IMR-90 (cell line): ENCODE results near the gene ATG4A. TPM values are rescaled to one million over a fixed set of nuclear protein-coding genes. Genes with fewer than 3 reads are reported as not detected.

ENCODE experiments used
- ATAC-seq: fragments of 200-7000 bp; cut with Tn5 transposase; 2 replicates; pipeline ENCODE4 v1.9.1; 2020; ENCODE audit warnings: low read depth, mild to moderate bottlenecking, moderate library complexity
- BruUV-seq: library from RNA; stranded (reverse); fragments of 400-500 nt; replicated peaks from 2 replicates; lab custom pipeline; 2021; lab: Mats Ljungman, UMichigan
- CTCF ChIA-PET: fragments of 300-600 bp; formaldehyde crosslinking; extraction: SDS; loops from one replicate; lab custom pipeline; 2021; ENCODE audit warnings: antibody characterized with exemption; lab: Yijun Ruan, JAX
- POLR2A ChIA-PET: fragments of 300-600 bp; sonication (Branson Sonifier 250); formaldehyde crosslinking; loops from one replicate; lab custom pipeline; 2022; ENCODE audit warnings: antibody characterized with exemption; ENCODE audit not compliant: unreplicated experiment; lab: Charles Lee
- DNase-seq: peaks from one replicate; pipeline ENCODE4 v3.0.0; 2013
- H2AFZ ChIP-seq: replicated peaks from 2 replicates; pipeline ENCODE3; 2013; ENCODE audit warnings: low read length, mild to moderate bottlenecking; ENCODE audit not compliant: poor library complexity
- H2AK5ac ChIP-seq: 2 replicates; pipeline ENCODE4 v1.6.1; 2013; ENCODE audit warnings: low read depth, low read length, inconsistent platforms
- H2AK9ac ChIP-seq: replicated peaks from 2 replicates; pipeline ENCODE3; 2013; ENCODE audit warnings: mild to moderate bottlenecking, low read depth, low read length, moderate library complexity; ENCODE audit not compliant: poor library complexity
- H2BK120ac ChIP-seq: 2 replicates; pipeline ENCODE4 v1.6.1; 2013; ENCODE audit warnings: low read depth, low read length, inconsistent platforms
- H2BK15ac ChIP-seq: 3 replicates; pipeline ENCODE4 v1.6.1; 2013; ENCODE audit warnings: low read depth, low read length, inconsistent platforms
- H2BK20ac ChIP-seq: 2 replicates; pipeline ENCODE4 v1.6.1; 2013; ENCODE audit warnings: low read depth, mild to moderate bottlenecking, inconsistent platforms, low read length, moderate library complexity
- H2BK5ac ChIP-seq: 2 replicates; pipeline ENCODE4 v1.6.1; 2013; ENCODE audit warnings: mild to moderate bottlenecking, low read depth, low read length, inconsistent platforms; ENCODE audit not compliant: poor library complexity, severe bottlenecking
- H3K14ac ChIP-seq: replicated peaks from 2 replicates; pipeline ENCODE4 v1.6.1; 2013; ENCODE audit warnings: low read depth, low read length, inconsistent platforms
- H3K18ac ChIP-seq: 2 replicates; pipeline ENCODE4 v1.6.1; 2013; ENCODE audit warnings: low read depth, low read length, control low read depth
- H3K23ac ChIP-seq: 2 replicates; pipeline ENCODE4 v1.6.1; 2013; ENCODE audit warnings: low read depth, low read length, inconsistent platforms
- H3K27ac ChIP-seq: 2 replicates; pipeline ENCODE4 v1.5.1; 2013; ENCODE audit warnings: mild to moderate bottlenecking, control low read depth, low read length; ENCODE audit not compliant: insufficient read depth
- H3K27me3 ChIP-seq: 2 replicates; pipeline ENCODE4 v1.6.1; 2013; ENCODE audit warnings: low read length; ENCODE audit not compliant: control insufficient read depth, insufficient read depth
- H3K36me3 ChIP-seq: 2 replicates; pipeline ENCODE4 v1.6.1; 2013; ENCODE audit warnings: low read length, mixed read lengths; ENCODE audit not compliant: control insufficient read depth, insufficient read depth
- H3K4ac ChIP-seq: 2 replicates; pipeline ENCODE4 v1.6.1; 2013; ENCODE audit warnings: low read depth, low read length, inconsistent platforms
- H3K4me1 ChIP-seq: 2 replicates; pipeline ENCODE4 v1.6.1; 2013; ENCODE audit warnings: low read length, mixed read lengths; ENCODE audit not compliant: control insufficient read depth, insufficient read depth
- H3K4me2 ChIP-seq: 2 replicates; pipeline ENCODE4 v1.6.1; 2013; ENCODE audit warnings: low read depth, mild to moderate bottlenecking, control low read depth, low read length, moderate library complexity
- H3K4me3 ChIP-seq: 2 replicates; pipeline ENCODE4 v1.5.1; 2013; ENCODE audit warnings: low read depth, mild to moderate bottlenecking, control low read depth, low read length, moderate library complexity; ENCODE audit not compliant: insufficient read depth
- H3K56ac ChIP-seq: 2 replicates; pipeline ENCODE4 v1.6.1; 2013; ENCODE audit warnings: low read length, inconsistent platforms; ENCODE audit not compliant: insufficient read depth; ENCODE audit errors: extremely low read depth
- H3K79me1 ChIP-seq, 2 experiments: 2 replicates each; pipeline ENCODE4 v1.6.1; 2013; ENCODE audit warnings: low read length in 2 of 2, inconsistent platforms in 1 of 2, low read depth in 1 of 2
- H3K9ac ChIP-seq: 2 replicates; pipeline ENCODE4 v1.6.1; 2013; ENCODE audit warnings: low read depth, low read length, control low read depth
- H3K9me1 ChIP-seq: 2 replicates; pipeline ENCODE4 v1.6.1; 2013; ENCODE audit warnings: low read length, inconsistent platforms; ENCODE audit not compliant: insufficient read depth
- H3K9me3 ChIP-seq: 2 replicates; pipeline ENCODE4 v1.6.1; 2013; ENCODE audit warnings: low read length; ENCODE audit not compliant: control insufficient read depth, insufficient read depth
- H4K20me1 ChIP-seq: 2 replicates; pipeline ENCODE4 v1.6.1; 2013; ENCODE audit warnings: low read length, inconsistent platforms; ENCODE audit not compliant: insufficient read depth
- H4K5ac ChIP-seq: 2 replicates; pipeline ENCODE4 v1.6.1; 2013; ENCODE audit warnings: mild to moderate bottlenecking, low read depth, low read length, control low read depth
- H4K8ac ChIP-seq, 2 experiments: 2 replicates each; pipeline ENCODE4 v1.6.1; 2013; ENCODE audit warnings: low read depth in 2 of 2, low read length in 2 of 2, control low read depth in 1 of 2, inconsistent platforms in 1 of 2
- H4K91ac ChIP-seq: 2 replicates; pipeline ENCODE4 v1.6.1; 2013; ENCODE audit warnings: low read depth, low read length, inconsistent platforms; ENCODE audit not compliant: insufficient read depth
- BHLHE40 ChIP-seq: fragments of 150-350 bp; IDR thresholded peaks from 2 replicates; pipeline ENCODE4 v1.6.1; 2016; ENCODE audit warnings: mild to moderate bottlenecking, low read depth, low read length
- CEBPB ChIP-seq: IDR thresholded peaks from 2 replicates; pipeline ENCODE4 v1.6.1; 2012; ENCODE audit warnings: low read depth, low read length, improper control_type of control experiment
- CHD1 ChIP-seq: IDR thresholded peaks from 2 replicates; pipeline ENCODE4 v1.6.1; 2012; ENCODE audit warnings: low read depth, low read length, improper control_type of control experiment
- MAZ ChIP-seq: IDR thresholded peaks from 2 replicates; pipeline ENCODE4 v1.6.1; 2012; ENCODE audit warnings: low read depth, mild to moderate bottlenecking, low read length, improper control_type of control experiment, moderate library complexity, borderline replicate concordance
- MXI1 ChIP-seq: IDR thresholded peaks from 2 replicates; pipeline ENCODE4 v1.6.1; 2012; ENCODE audit warnings: low read depth, mild to moderate bottlenecking, low read length, moderate library complexity, borderline replicate concordance
- POLR2A ChIP-seq: IDR thresholded peaks from 2 replicates; pipeline ENCODE4 v1.6.1; 2012; ENCODE audit warnings: mild to moderate bottlenecking, low read depth, low read length
- RCOR1 ChIP-seq: IDR thresholded peaks from 2 replicates; pipeline ENCODE4 v1.6.1; 2012; ENCODE audit warnings: mild to moderate bottlenecking, low read length, improper control_type of control experiment; ENCODE audit not compliant: insufficient replicate concordance
- SMC3 ChIP-seq: fragments of 150-350 bp; IDR thresholded peaks from 2 replicates; pipeline ENCODE4 v1.6.1; 2016; ENCODE audit warnings: low read depth, mild to moderate bottlenecking, antibody characterized with exemption, low read length, moderate library complexity
- WGBS, 2 experiments: methylation state at CpG; one replicate each; pipeline versions ENCODE4 v1.1.5 to v1.1.7; 2013; ENCODE audit warnings: missing lambda C conversion rate in 2 of 2; ENCODE audit not compliant: insufficient read length in 1 of 2; ENCODE audit errors: extremely low coverage in 2 of 2; 5-methylcytosine and 5-hydroxymethylcytosine counted together
- dilution Hi-C: fragments of 300-500 bp; cut with HindIII; formaldehyde crosslinking; loops from one replicate; pipeline ENCODE4 v1.14.3; 2018; ENCODE audit warnings: low sequenced_read_pairs; ENCODE audit not compliant: unreplicated experiment
- in situ Hi-C: fragments of 300-500 bp; cut with MboI; formaldehyde crosslinking; loops from 3 replicates; pipeline ENCODE4 v1.14.3; 2019; ENCODE audit warnings: low sequenced_read_pairs, inconsistent platforms, mixed read lengths
- intact Hi-C: fragments of 100-400 bp; cut with micrococcal nuclease; formaldehyde crosslinking; loops from 2 replicates; pipeline ENCODE4 v1.10.0; 2022
- polyA plus RNA-seq, 3 experiments: library from polyadenylated mRNA; depleted of rRNA; stranded (reverse); fragments of >200 nt; gene quantifications; 2 replicates each; pipeline ENCODE4 v1.2.3, GENCODE V29; 2012; ENCODE audit warnings: low replicate concordance in 1 of 3
- total RNA-seq: library from RNA; depleted of rRNA; stranded (reverse); fragments of >200 nt; gene quantifications from 2 replicates; pipeline ENCODE4 v1.2.3, GENCODE V29; 2012
- TF ChIP-seq, protein P1 (sequence below): fragments of 150-350 bp; IDR thresholded peaks from 2 replicates; pipeline ENCODE4 v1.6.1; 2016; ENCODE audit warnings: low read depth, mild to moderate bottlenecking, low read length, moderate library complexity, borderline replicate concordance
- TF ChIP-seq, protein P2 (sequence below): conservative IDR thresholded peaks from 2 replicates; pipeline ENCODE4 v1.5.1; 2012; ENCODE audit warnings: mild to moderate bottlenecking, low read depth, low read length, improper control_type of control experiment

The ATG4A gene
- total and polyA plus RNA-seq, 2 of the 4 experiments (the other 2 are of a cell fraction), result 8.2 to 14.7 TPM

DNA sequence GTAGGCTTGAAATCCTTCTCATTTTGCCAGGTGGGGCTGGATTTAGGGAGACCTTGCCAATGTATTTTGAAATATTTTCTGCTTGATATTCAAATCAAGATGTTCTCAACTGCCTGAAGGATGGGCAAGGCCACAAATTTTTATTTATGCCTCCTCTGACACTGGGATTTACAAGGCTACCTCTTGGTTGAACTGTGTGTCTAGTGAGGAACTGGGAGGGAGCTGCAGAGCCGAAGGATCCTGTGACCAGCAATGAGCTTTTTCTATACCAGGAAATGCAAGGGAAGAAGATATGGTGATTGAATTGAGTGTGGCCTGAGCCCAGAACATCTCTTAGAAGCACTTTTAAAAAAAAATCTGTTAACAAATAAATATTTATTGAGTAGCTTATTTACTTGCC, 31.8 kb upstream of the ATG4A start:
- no peak overlapping the region for H2BK20ac ChIP-seq
- H3K14ac ChIP-seq, result no peak overlapping the region
- no peak overlapping the region for H2AFZ ChIP-seq
- no peak overlapping the region for H3K4me2 ChIP-seq
- in situ Hi-C loops, result no loop called here
- DNase-seq (no peak), ATAC-seq (no peak)
- H2AK9ac ChIP-seq, result no peak overlapping the region
- dilution Hi-C loops, result no loop called here
- no peaks in the 10 kb centered on the region for H4K20me1 ChIP-seq
- H3K36me3 ChIP-seq, result no peaks in the 10 kb centered on the region
- no peak overlapping the region for H4K8ac ChIP-seq
- ChIA-PET POLR2A (no interaction called here), CTCF (no interaction called here)
- no peak overlapping the region for H3K56ac ChIP-seq
- no peaks in the 10 kb centered on the region for H3K4me1 ChIP-seq
- no peak overlapping the region for H2BK5ac ChIP-seq
- peaks cover 36% of the 10 kb centered on the region for H3K27me3 ChIP-seq
- no peak overlapping the region for H3K9ac ChIP-seq
- H3K27ac ChIP-seq, result no peak overlapping the region
- no peak overlapping the region for H3K18ac ChIP-seq
- no peak overlapping the region for H3K4ac ChIP-seq
- H4K91ac ChIP-seq, result no peak overlapping the region
- H2BK120ac ChIP-seq, result no peak overlapping the region
- no peak for TF ChIP-seq POLR2A
- TF ChIP-seq, protein P1, sequence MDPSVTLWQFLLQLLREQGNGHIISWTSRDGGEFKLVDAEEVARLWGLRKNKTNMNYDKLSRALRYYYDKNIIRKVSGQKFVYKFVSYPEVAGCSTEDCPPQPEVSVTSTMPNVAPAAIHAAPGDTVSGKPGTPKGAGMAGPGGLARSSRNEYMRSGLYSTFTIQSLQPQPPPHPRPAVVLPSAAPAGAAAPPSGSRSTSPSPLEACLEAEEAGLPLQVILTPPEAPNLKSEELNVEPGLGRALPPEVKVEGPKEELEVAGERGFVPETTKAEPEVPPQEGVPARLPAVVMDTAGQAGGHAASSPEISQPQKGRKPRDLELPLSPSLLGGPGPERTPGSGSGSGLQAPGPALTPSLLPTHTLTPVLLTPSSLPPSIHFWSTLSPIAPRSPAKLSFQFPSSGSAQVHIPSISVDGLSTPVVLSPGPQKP, result no peak
- no peak for TF ChIP-seq CEBPB
- TF ChIP-seq MAZ, result no peak
- TF ChIP-seq SMC3, result no peak
- TF ChIP-seq CHD1, result no peak
- no peak for TF ChIP-seq MXI1
- TF ChIP-seq RCOR1, result no peak
- TF ChIP-seq, protein P2, sequence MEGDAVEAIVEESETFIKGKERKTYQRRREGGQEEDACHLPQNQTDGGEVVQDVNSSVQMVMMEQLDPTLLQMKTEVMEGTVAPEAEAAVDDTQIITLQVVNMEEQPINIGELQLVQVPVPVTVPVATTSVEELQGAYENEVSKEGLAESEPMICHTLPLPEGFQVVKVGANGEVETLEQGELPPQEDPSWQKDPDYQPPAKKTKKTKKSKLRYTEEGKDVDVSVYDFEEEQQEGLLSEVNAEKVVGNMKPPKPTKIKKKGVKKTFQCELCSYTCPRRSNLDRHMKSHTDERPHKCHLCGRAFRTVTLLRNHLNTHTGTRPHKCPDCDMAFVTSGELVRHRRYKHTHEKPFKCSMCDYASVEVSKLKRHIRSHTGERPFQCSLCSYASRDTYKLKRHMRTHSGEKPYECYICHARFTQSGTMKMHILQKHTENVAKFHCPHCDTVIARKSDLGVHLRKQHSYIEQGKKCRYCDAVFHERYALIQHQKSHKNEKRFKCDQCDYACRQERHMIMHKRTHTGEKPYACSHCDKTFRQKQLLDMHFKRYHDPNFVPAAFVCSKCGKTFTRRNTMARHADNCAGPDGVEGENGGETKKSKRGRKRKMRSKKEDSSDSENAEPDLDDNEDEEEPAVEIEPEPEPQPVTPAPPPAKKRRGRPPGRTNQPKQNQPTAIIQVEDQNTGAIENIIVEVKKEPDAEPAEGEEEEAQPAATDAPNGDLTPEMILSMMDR, result no peak
- TF ChIP-seq BHLHE40, result no peak
- BruUV-seq, result no TSS peak
- H3K9me1 ChIP-seq, result no peaks in the 10 kb centered on the region
- no peak overlapping the region for H2AK5ac ChIP-seq
- H3K9me3 ChIP-seq, result no peaks in the 10 kb centered on the region
- H3K4me3 ChIP-seq, result no peak overlapping the region
- H3K79me1 ChIP-seq, result no peaks in the 10 kb centered on the region
- intact Hi-C loops, result no loop called here
- WGBS, 2 experiments, result no CpG with 5 or more reads among the region's 1 CpG
- H2BK15ac ChIP-seq, result no peak overlapping the region
- H3K23ac ChIP-seq, result no peak overlapping the region
- no peak overlapping the region for H4K5ac ChIP-seq
